NOMO-1 (cell line): Measurements from ENCODE around the gene CABCOCO1.

Source experiments
- DNase-seq, 2 experiments: peaks; one replicate each; lab custom pipeline; 2025; ENCODE audit not compliant: unreplicated experiment in 2 of 2; lab: John Stamatoyannopoulos, UW

The CABCOCO1 gene

GRCh38 chr10:61752111-61753011, 89.6 kb downstream of the CABCOCO1 start:
- DNase-seq = peak in 1 of 2 experiments; percentile 11

- DNase-seq = no peak
These were observed 90.7 kb downstream of the CABCOCO1 start for GRCh38 chr10:61753453-61753852.

- DNase-seq = no peak
These were observed 92.1 kb downstream of the CABCOCO1 start for GRCh38 chr10:61754587-61755550.

DNA sequence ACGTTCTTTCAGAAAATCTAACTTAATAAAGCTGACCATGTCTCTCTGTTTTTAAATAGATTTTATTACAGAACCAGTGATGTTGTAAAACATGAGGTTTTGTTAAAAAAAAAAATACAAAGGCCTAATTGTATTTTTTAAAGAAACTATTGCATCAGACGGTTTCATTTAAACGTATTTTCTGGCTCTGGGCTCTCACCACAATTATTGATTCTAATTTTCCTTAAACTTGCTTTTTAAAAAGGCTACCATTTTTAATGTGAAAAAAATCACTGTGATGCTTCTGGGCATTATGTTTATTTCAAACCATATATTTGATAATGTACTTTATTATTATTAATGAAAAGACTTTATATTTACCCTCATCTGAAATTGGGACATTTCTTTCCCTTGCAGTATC, 94.3 kb downstream of the CABCOCO1 start:
- DNase-seq = no peak

DNA sequence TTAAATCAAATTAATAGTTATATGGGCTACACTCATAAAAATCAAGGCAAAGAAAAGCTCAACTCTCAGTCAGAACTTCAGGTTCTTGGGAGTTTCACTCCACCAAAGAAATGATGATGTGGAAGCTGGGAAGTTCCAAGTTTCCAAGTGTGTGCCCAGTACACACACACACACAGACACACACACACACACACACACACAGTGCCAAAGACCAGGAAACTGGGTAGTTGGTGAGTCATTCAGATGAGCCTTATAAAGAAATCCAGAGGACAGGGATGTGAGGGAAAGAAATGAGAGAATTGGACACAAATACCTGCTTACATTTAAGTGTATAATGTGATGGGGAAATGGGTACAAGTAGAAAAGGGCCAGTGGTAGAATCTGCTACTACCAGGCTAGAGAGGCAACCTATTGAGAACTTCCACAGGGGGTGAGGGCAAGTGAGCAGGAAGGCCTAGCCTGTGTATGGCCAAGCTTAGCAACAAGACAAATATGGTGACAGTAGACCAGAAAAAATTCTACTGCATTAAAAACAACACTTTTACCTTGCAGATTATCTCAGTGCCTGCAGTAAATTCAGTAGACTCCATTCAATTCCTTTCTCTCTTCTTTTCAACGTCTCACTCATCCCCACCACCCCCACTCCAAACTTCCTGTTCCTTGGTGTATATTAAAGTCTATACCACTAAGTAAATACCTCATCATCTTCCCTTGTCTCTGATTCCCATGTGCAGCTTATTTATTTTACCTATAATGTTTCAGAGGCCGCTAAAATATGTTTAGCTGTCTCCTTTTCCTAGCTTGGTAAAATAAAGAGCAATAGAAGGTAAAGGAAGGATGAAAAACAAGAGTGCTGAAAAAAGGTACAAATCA, 95.0 kb downstream of the CABCOCO1 start:
- no peak for DNase-seq

- DNase-seq = no peak
These were observed 95.7 kb downstream of the CABCOCO1 start for GRCh38 chr10:61758433-61758832.

DNA sequence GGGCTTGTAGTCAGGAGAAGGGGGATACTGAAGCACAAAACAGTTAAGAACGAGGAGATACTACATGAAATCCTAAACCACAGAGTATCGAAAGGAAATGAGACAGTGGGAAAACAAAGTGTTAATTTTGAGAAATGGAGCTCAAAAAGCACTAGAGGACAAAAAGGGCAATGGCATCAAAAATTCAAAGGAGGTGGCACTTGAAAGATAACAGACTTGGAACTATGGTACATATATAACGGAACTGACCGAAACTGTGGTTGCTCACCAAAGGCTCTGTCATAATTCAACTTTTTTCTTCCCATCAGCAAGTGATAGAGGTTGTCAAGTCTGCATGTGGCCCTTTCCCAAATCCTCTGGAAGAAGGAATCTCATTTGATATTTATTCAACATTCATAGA, 97.0 kb downstream of the CABCOCO1 start:
- no peak for DNase-seq

GRCh38 chr10:61760943-61761824, 98.5 kb downstream of the CABCOCO1 start:
- DNase-seq = no peak

DNA sequence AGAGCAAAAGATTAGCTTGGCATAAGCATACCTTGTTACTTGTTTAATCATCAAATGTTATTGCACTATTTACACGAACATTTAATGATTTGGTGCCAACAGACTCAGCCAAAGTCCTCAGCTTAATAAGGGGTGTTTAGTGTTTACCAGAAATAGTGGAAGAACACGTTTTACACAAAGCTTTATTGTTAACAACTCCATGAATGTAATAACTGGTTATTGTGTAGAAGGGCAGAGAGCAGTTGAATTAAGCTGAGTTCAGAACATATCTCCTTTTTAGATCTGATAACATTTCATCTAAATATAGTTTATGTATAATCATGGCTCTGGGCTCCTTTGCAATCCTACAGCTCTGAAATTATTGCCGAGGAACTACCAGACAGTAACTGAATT, 99.1 kb downstream of the CABCOCO1 start:
- no peak for DNase-seq

GRCh38 chr10:61763778-61764177, 101.0 kb downstream of the CABCOCO1 start:
- DNase-seq = no peak

DNA sequence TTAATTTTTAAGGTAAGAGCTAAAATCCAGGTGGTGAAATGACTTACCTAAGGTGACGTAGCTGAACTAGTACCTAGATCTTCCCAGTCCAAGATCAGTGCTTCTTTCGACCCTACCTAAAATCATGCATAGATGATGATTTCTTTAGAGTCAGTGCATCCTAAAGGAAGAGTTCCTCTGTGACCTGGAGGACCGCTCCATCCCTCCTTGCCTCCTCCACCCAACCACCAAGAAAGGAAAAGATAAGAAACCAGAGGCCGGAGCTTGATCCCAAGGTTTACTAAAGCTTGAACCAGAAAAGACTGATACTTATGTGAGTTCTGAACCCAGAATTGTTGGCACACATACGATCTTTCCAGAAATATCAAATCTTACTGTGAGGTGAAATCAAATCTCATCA, 101.8 kb downstream of the CABCOCO1 start:
- no peak for DNase-seq

- no peak for DNase-seq
These were observed 102.7 kb downstream of the CABCOCO1 start for GRCh38 chr10:61765176-61766087.

DNA sequence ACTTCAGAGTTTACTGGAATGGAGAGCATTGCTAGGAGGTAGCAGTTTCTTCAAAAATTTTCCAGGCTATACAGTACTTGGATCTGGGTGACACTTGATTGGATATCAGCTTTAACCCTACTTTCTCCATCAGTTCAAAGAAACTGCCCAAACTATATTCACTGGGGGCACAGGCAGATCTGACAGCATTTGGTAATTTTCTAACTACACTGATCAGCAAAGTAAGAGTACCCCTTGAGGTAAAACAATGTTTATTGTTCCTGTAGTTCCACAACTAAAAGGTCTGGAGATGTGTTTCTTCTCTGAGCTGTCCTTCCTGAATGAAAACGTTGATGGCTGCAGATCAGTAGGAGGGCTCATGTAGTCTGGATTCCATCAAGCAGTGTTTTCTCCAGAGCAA, 104.2 kb downstream of the CABCOCO1 start:
- no peak for DNase-seq

- no peak for DNase-seq
These were observed 111.3 kb downstream of the CABCOCO1 start for GRCh38 chr10:61774031-61774430.

GRCh38 chr10:61775111-61775510, 112.4 kb downstream of the CABCOCO1 start:
- DNase-seq = no peak

GRCh38 chr10:61776615-61777266, 114.0 kb downstream of the CABCOCO1 start:
- no peak for DNase-seq

- no peak for DNase-seq
These were observed 115.4 kb downstream of the CABCOCO1 start for GRCh38 chr10:61778137-61778536.

GRCh38 chr10:61779276-61779675, 116.5 kb downstream of the CABCOCO1 start:
- no peak for DNase-seq
